GM21619 (cell line): ENCODE results near the gene SMIM11.
A peak's percentile ranks its signal among the peaks of the same experiment; 100 is the strongest.

Experiments used
- ATAC-seq: cut with Tn5 transposase; IDR thresholded peaks from one replicate; pipeline ENCODE4 v1.9.1; 2021; ENCODE audit not compliant: unreplicated experiment

Gene SMIM11

GRCh38 chr21:34374940-34375618, at the start of gene SMIM11:
Gene SMIM11 (plus strand): TSS chr21:34375507. CDS start chr21:34379505, 3,998 bp downstream.
- ATAC-seq: peak; percentile 95

GRCh38 chr21:34330055-34330454, 45.3 kb upstream of the SMIM11 start:
- ATAC-seq: no peak

GRCh38 chr21:34331726-34332125, 43.6 kb upstream of the SMIM11 start:
- ATAC-seq: no peak

DNA sequence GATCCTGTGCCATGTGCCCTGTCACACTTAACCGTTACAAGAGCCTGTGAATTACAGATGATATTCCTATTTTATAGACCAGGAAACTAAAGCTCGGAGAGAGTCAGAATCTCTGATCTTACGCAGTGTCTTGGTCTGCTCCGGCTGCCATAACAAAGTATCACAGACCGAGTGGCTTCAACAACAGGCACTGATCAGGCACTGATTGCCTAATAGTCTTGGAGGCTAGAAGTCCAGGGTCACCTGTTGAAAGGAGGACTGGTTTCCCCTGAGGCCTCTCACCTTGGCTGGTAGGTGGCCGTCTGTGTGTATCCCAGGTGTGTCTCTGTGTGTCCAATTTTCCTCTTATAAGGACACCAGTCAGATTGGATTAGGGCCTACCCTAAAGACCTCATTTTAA, 43.0 kb upstream of the SMIM11 start:
- no peak for ATAC-seq

GRCh38 chr21:34333121-34333739, 42.1 kb upstream of the SMIM11 start:
- ATAC-seq: no peak

DNA sequence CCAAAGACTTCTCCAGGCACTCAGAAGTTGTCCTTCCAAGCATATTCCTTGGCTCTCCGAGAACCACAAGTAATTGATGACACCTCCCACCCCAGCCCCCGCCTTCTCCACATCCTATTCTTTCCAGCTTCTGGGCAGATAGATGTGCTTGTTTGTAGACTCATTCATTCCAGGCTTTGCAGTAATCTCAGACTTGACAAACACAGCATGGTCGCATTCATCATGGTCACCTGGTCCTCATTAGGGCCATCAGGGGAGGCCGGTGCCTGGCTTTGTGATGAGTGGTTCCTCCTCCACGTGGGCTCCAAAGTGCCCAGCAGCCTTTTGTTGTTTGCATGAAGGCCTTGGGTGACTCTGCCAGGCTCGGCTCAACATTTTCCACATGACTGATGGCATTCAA, 40.0 kb upstream of the SMIM11 start:
- no peak for ATAC-seq

DNA sequence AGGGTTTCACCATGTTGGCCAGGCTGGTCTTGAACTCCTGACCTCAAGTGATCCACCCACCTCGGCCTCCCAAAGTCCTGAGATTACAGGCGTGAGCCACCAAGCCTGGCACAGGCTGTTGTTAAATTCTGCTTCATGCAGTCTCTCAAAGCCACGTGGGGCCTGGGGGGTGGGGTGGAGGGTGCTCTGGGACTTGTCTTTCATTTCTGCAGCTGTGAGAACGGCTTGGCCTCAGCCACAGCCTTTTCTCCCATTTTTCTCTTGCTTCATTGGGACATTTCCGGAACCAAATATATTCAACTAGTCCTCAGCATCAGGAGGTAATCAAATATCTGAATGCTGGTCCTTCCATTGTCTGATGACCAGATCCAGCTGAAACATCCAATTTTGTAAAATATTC, 39.1 kb upstream of the SMIM11 start:
- ATAC-seq: no peak

- no peak for ATAC-seq
These were observed 38.4 kb upstream of the SMIM11 start for GRCh38 chr21:34336756-34337391.

GRCh38 chr21:34337741-34338140, 37.6 kb upstream of the SMIM11 start:
- no peak for ATAC-seq

DNA sequence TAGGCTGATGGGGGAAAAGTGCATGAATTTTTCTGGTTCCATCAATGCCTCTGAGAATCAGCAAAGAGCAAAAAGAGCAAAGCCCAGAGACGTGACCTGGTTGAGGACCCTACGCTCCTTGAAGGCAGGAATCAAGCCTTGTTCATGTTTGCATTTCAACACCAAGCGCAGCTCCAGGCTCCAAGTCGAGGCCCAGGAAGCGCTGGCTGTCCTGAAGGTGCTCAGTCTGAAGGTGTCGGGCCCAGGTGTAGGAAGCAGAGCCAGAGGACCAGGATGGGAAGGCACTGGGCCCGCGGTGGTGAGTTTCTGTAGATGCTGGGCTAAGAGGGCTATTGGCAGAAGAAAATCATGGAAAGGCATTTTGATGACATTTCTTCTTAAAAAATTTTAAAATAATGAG, 37.1 kb upstream of the SMIM11 start:
- no peak for ATAC-seq

DNA sequence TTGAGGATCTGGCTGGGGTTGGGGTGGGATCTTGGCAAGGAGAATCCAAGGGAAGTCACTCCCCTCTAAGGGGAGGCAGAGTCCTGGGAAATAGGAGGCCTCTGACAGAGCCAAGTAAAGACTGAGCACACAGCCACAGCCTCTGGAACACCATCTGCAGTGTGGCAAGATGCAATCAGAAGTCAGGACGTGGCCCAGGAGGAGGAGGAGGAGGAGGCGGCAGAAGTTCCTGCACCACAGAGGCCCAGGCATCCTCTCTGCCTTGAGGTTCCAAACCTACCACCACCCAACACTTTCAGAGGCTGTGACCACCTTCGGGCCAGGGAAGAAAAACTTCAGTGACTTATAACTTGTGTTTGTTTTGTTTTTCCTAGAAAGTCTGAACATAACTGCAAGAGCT, 35.2 kb upstream of the SMIM11 start:
- ATAC-seq: no peak

DNA sequence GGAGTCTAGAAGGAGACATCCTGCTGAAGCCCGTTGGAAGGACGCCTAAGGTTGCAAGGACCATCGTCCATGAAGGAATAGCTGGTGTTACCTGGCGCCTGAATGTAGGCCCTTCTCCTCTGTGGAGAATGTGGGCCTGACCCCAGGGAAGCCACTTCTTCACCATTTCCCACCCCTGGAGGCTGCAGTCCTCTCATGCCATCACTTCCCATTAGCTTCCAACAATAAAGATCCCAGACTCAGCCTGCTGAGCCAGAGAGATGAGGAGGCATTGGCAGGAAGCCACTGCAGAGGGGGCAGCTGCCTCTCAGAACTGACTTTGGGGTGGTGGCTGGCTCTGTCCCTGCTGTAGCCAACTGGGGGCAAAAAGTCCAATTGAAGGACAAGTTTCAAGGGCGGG, 32.8 kb upstream of the SMIM11 start:
- no peak for ATAC-seq

- no peak for ATAC-seq
These were observed 32.0 kb upstream of the SMIM11 start for GRCh38 chr21:34343347-34343746.

DNA sequence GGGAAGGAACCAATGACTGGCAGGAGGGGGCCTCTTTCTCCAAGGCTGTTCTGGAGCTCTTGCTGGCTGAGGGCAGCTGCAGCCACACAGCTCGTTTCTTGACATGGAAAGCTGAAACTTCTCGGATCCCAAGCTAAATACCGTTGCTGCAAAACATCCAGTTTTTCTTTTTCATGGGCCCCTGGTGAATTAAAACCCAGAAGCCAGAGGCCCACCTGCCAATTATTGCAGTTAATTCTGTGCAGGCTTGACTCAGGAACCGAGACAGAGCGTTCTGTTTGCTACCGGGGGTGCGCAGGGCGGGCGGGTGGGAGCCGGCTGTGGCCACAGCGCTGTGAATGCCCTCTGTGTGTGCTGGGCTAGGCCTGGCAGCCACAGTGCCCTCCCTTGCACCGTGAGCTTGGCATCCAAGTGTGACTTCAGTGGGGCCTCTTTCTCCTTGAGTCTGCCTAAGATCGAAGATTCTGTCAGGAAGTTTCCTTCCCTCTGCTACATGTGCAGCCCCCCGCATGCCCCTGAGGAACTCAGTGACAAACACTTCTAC, 31.4 kb upstream of the SMIM11 start:
- ATAC-seq: no peak

- no peak for ATAC-seq
These were observed 30.7 kb upstream of the SMIM11 start for GRCh38 chr21:34344584-34344983.

GRCh38 chr21:34345091-34345871, 30.0 kb upstream of the SMIM11 start:
- ATAC-seq: no peak

- ATAC-seq: no peak
These were observed 29.4 kb upstream of the SMIM11 start for GRCh38 chr21:34345892-34346291.

- no peak for ATAC-seq
These were observed 26.3 kb upstream of the SMIM11 start for GRCh38 chr21:34348890-34349519.

- peak; percentile 74 for ATAC-seq
These were observed 23.5 kb upstream of the SMIM11 start for GRCh38 chr21:34351786-34352241.

- no peak for ATAC-seq
These were observed 22.8 kb upstream of the SMIM11 start for GRCh38 chr21:34352556-34352955.

- ATAC-seq: no peak
These were observed 22.1 kb upstream of the SMIM11 start for GRCh38 chr21:34353182-34353581.
